GM23338 (cell line): ENCODE data around the gene FNDC11.

Experiments used
- CREB1 ChIP-seq: fragments of 250-450 bp; sonication (Bioruptor Pico); IDR thresholded peaks from 2 replicates; pipeline ENCODE4 v1.5.0; 2020; ENCODE audit warnings: low read depth, mild to moderate bottlenecking, moderate library complexity
- EZH2 ChIP-seq: fragments of 200-600 bp; sonication (generic); IDR thresholded peaks from one replicate; pipeline ENCODE4 v1.8.0; 2017; ENCODE audit warnings: antibody characterized with exemption, mild to moderate bottlenecking, low read depth; ENCODE audit not compliant: unreplicated experiment
- EZH2phosphoT487 ChIP-seq: fragments of 200-600 bp; sonication (generic); IDR thresholded peaks from one replicate; pipeline ENCODE4 v1.8.1; 2018; ENCODE audit warnings: antibody characterized with exemption; ENCODE audit not compliant: unreplicated experiment
- JUNB ChIP-seq: IDR thresholded peaks from one replicate; pipeline ENCODE4 v1.6.1; 2016; ENCODE audit warnings: antibody characterized with exemption; ENCODE audit not compliant: unreplicated experiment
- NANOG ChIP-seq: IDR thresholded peaks from 2 replicates; pipeline ENCODE4 v1.6.1; 2016; ENCODE audit warnings: antibody characterized with exemption, borderline replicate concordance
- POLR2AphosphoS5 ChIP-seq: IDR thresholded peaks from 2 replicates; pipeline ENCODE4 v1.6.1; 2016; ENCODE audit warnings: antibody characterized with exemption, low read depth
- STAT1 ChIP-seq: IDR thresholded peaks from one replicate; pipeline ENCODE4 v1.6.1; 2016; ENCODE audit warnings: antibody characterized with exemption; ENCODE audit not compliant: unreplicated experiment
- ZNF114 ChIP-seq: fragments of 250-450 bp; sonication (Bioruptor Pico); IDR thresholded peaks from 2 replicates; pipeline ENCODE4 v1.5.0; 2020; ENCODE audit warnings: mild to moderate bottlenecking, moderate library complexity
- TF ChIP-seq, protein P1 (sequence below), 2 experiments: fragments of 200-600 bp in 1 of 2; sonication (generic) in 1 of 2; conservative IDR thresholded peaks; 2 replicates each; pipeline versions ENCODE4 v1.5.1 to v1.6.1; 2016 to 2017; ENCODE audit warnings: antibody characterized with exemption in 2 of 2, low read depth in 2 of 2, mild to moderate bottlenecking in 2 of 2, moderate library complexity in 1 of 2
- TF ChIP-seq, protein P2 (sequence below): IDR thresholded peaks from one replicate; pipeline ENCODE4 v1.6.1; 2018; ENCODE audit warnings: antibody characterized with exemption; ENCODE audit not compliant: unreplicated experiment

DNA sequence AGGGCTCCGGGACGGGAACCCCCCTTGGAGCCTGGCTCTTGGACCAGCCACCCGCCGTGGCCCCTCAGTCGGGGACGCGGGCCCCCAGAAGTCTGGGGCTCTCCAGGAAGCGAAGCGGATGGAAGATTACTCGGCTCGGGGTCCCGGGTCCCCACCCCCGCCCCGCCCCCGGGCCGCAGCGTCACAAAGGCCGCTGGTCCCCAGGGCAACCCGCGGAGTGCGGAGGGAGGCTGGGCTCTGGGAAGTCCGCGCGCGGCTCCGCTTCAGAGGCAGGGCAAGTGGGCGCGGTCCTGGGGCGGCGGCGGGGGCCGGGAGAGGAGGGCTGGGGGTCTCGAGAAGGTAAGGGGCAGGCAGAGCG, at the start of gene FNDC11:
- TF ChIP-seq, protein P1, sequence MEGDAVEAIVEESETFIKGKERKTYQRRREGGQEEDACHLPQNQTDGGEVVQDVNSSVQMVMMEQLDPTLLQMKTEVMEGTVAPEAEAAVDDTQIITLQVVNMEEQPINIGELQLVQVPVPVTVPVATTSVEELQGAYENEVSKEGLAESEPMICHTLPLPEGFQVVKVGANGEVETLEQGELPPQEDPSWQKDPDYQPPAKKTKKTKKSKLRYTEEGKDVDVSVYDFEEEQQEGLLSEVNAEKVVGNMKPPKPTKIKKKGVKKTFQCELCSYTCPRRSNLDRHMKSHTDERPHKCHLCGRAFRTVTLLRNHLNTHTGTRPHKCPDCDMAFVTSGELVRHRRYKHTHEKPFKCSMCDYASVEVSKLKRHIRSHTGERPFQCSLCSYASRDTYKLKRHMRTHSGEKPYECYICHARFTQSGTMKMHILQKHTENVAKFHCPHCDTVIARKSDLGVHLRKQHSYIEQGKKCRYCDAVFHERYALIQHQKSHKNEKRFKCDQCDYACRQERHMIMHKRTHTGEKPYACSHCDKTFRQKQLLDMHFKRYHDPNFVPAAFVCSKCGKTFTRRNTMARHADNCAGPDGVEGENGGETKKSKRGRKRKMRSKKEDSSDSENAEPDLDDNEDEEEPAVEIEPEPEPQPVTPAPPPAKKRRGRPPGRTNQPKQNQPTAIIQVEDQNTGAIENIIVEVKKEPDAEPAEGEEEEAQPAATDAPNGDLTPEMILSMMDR (conservative IDR thresholded peaks at IDR 0.05; ENCODE audit: low read depth in 2 of 2), result no peak
- TF ChIP-seq CREB1 (CRISPR knock-in tag) (peak; percentile 9; the same call in 1 of the 2 replicates), EZH2 (no peak), POLR2AphosphoS5 (no peak), ZNF114 (CRISPR knock-in tag) (no peak), NANOG (no peak), STAT1 (no peak), EZH2phosphoT487 (no peak), JUNB (no peak)
- TF ChIP-seq, protein P2, sequence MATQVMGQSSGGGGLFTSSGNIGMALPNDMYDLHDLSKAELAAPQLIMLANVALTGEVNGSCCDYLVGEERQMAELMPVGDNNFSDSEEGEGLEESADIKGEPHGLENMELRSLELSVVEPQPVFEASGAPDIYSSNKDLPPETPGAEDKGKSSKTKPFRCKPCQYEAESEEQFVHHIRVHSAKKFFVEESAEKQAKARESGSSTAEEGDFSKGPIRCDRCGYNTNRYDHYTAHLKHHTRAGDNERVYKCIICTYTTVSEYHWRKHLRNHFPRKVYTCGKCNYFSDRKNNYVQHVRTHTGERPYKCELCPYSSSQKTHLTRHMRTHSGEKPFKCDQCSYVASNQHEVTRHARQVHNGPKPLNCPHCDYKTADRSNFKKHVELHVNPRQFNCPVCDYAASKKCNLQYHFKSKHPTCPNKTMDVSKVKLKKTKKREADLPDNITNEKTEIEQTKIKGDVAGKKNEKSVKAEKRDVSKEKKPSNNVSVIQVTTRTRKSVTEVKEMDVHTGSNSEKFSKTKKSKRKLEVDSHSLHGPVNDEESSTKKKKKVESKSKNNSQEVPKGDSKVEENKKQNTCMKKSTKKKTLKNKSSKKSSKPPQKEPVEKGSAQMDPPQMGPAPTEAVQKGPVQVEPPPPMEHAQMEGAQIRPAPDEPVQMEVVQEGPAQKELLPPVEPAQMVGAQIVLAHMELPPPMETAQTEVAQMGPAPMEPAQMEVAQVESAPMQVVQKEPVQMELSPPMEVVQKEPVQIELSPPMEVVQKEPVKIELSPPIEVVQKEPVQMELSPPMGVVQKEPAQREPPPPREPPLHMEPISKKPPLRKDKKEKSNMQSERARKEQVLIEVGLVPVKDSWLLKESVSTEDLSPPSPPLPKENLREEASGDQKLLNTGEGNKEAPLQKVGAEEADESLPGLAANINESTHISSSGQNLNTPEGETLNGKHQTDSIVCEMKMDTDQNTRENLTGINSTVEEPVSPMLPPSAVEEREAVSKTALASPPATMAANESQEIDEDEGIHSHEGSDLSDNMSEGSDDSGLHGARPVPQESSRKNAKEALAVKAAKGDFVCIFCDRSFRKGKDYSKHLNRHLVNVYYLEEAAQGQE, result no peak
